Limb (tissue), 2 donors: ENCODE measurements around the gene VPS26A.
"Not testable (repeated sequence)": the region's sequence is repeated elsewhere in the genome, so short reads cannot be mapped to it uniquely, and the experiment has no call there.

Experiments
- DNase-seq, 2 donors: peaks; one replicate each; pipeline ENCODE4 v3.0.0-alpha.2; 2016; ENCODE audit errors: extremely low spot score in 2 of 2

VPS26A gene

GRCh38 chr10:69175326-69175725 lies 51.3 kb downstream of the VPS26A start:
- not testable (repeated sequence) for DNase-seq

DNA sequence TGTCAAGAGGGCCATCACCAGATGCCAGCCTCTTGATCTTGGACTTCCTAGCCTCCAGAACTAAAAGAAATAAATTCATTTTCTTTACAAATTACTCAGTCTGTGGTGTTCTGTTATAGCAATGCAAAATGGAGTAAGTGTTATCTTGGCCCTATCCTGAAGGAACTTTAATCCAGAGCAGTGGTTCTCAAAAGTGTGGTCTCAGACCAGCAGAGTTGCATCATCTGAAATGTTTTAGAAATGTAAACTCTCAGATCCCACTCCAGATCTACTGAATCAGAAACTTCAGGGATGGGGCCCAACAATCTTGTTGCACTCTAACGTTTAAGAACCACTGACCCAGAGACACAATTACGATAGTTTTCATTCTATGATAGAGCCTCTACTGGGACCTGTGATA lies 52.8 kb downstream of the VPS26A start:
- DNase-seq: no peak

GRCh38 chr10:69179089-69179742 lies 55.2 kb downstream of the VPS26A start:
- DNase-seq: peak in 1 of 2 donors; percentile 28

- DNase-seq: peak; percentile 95 to 97
Measured at GRCh38 chr10:69179743-69180524, 56.0 kb downstream of the VPS26A start, which contains the start of gene SUPV3L1. TSS of gene SUPV3L1 (plus strand) at chr10:69180234. CDS start at chr10:69180292, 58 bp downstream.

- no peak for DNase-seq
Measured at GRCh38 chr10:69180525-69181204, 56.7 kb downstream of the VPS26A start.

- DNase-seq: no peak
Measured at GRCh38 chr10:69181433-69181832, 57.5 kb downstream of the VPS26A start.

GRCh38 chr10:69182005-69182404 lies 58.0 kb downstream of the VPS26A start:
- no peak for DNase-seq

DNA sequence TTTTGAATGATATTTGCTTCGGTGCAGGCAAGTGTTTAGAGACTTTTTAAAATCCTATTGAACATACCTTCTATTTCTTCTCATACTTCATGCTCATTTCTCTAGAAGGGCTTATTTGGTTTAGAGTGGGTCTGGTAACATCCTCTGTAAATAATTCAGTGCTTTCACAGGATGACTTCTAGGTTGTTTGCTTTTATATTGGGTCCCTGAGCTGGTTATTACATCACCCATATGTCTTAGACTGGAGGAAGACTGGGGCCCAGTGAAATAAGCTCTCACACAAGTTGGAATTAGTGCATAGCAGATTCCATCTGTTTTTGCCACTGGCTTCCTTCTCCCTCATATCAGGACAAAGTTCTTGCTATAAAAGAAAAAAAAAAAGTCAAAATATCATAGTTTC lies 62.5 kb downstream of the VPS26A start:
- DNase-seq: no peak

DNA sequence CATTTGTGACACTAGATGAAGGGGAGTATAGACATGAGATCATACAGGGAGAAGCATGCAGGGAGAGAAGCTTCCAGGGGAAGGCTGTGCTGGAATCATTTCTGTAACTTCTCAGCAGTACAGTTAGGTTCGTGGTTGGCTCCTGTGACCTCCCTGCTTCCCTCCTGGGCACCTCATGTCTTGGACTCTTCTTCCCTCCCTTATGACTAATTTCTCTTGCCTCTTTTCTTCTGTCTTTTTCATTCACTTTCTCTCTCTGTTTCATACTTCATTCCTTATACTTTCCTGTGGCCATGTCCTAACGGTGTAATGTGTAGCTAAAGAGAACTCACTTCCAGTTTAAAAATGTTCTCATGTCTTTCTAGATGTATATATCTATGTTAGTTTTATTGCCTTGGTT lies 77.1 kb downstream of the VPS26A start:
- no peak for DNase-seq

GRCh38 chr10:69202332-69202731 lies 78.4 kb downstream of the VPS26A start:
- DNase-seq: no peak

- DNase-seq: no peak
Measured at GRCh38 chr10:69208761-69209160, 84.8 kb downstream of the VPS26A start.

DNA sequence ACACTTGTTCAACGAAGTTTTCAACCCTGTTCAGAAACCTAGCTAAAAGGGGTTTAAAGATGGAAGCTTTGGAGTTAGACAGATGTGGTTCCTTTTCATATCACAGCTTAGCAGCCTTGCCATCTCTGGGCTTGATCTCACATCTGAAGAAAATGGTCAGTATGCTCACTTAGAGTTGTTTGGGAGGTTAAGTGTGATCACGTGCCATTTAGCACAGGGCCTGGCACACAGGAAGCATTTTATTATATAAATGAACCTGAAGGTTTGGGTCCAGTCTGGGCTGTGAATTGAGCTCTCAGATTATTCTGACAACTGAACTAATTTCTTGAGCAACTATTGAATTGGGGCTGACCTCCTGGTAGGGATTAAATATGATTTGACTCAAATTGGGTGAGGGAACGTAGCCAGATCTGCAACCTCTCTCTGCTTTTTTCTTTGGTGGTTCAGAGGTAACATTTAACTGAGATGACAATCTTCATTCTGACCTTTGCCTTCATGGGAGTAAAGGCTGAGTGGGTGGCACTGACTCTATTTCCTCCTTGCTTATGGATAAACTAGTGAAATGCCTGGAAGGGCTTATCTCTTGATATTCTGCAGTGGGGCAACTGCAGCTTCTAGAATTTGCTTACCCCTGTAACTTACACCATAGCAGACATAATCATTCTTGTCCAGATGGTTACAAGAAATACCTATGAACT lies 86.0 kb downstream of the VPS26A start:
- DNase-seq: no peak

DNA sequence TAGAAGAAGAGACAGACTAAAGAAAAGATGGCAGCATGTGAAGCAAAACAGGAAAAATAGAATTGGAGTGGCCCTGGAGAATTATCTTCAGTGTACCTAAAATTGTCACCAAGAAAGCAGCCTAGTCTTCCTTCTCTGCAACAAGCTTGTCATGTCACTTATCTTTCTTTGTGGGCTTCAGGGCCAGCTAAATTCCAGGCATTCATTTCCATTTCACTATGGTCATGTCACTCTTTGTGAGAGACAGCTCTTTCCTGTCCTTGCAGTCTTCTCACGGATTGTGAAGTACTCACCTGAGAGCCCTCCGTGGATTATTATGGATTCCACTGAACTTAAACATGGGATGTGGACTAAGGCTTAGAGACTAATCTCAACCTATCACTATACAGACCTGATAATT lies 87.1 kb downstream of the VPS26A start:
- DNase-seq: no peak

- DNase-seq: no peak
Measured at GRCh38 chr10:69211524-69211923, 87.5 kb downstream of the VPS26A start.

GRCh38 chr10:69213591-69214311 lies 89.8 kb downstream of the VPS26A start:
- no peak for DNase-seq

GRCh38 chr10:69214666-69215131 lies 90.7 kb downstream of the VPS26A start:
- DNase-seq: no peak

GRCh38 chr10:69215405-69216171 lies 91.6 kb downstream of the VPS26A start:
- DNase-seq: no peak

GRCh38 chr10:69216577-69217118 lies 92.7 kb downstream of the VPS26A start:
- DNase-seq: no peak

GRCh38 chr10:69217119-69217754 lies 93.3 kb downstream of the VPS26A start:
- no peak for DNase-seq
